LoVo (cell line): ENCODE measurements around the gene PCDH9.
"Not testable (repeated sequence)": the region's sequence is repeated elsewhere in the genome, so short reads cannot be mapped to it uniquely, and the experiment has no call there.

Experiments
- DNase-seq: peaks from one replicate; pipeline ENCODE4 v3.0.0-alpha.2; 2016; ENCODE audit warnings: low spot score

The PCDH9 gene

GRCh38 chr13:66659286-66659685, 570.9 kb downstream of the PCDH9 start:
- DNase-seq = no peak

GRCh38 chr13:66657165-66657881, 572.8 kb downstream of the PCDH9 start:
- peak; percentile 52 for DNase-seq

GRCh38 chr13:66655847-66656454, 574.2 kb downstream of the PCDH9 start:
- no peak for DNase-seq

DNA sequence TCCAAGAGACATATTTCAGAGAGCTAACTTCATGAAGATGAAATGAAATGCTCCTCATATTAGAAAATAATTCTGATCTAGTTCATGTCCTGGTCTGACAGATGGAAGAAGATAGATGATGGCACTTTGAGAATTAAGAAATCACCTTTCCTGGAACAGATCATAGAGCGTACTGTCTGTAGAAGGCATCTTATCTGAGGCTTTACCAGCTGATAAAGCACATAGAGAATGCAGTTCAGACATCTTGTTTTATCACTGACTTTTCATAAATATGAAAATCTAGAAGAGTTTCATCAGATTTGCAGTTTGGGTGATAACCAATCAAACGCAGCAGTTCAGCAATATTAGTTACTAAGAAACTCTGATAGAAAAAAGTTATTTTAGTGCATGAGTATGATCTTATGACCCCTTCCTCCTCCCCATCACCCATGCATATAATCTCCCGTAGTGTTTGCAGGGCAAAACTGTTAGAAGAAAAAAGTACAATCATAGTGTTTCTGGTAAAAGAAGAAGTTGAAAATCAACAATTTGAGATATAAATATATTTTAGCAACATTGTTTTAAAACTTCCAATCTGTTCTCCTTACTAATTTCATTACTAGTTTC, 585.2 kb downstream of the PCDH9 start:
- DNase-seq = no peak

GRCh38 chr13:66640231-66640630, 589.9 kb downstream of the PCDH9 start:
- DNase-seq = no peak

- DNase-seq = no peak
Measured at GRCh38 chr13:66639044-66639443, 591.1 kb downstream of the PCDH9 start.

DNA sequence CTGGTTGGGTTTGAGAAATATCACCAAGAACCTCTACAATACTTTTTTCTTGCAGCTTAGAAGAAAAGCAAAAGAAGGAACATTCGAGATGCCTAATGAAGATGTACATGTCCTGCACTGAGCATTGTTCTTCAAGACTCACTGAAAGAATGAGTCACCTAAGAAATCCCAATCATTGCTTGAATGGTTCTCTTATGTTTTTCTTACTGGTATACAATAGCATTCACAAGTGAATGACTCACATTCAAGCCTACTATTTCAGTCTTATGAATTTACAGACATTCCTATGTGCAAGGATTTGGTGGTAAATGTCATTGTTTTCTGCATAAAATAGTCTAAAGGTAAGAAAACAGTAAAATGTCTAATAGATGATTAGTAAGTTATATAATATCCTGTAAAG, 594.6 kb downstream of the PCDH9 start:
- no peak for DNase-seq

DNA sequence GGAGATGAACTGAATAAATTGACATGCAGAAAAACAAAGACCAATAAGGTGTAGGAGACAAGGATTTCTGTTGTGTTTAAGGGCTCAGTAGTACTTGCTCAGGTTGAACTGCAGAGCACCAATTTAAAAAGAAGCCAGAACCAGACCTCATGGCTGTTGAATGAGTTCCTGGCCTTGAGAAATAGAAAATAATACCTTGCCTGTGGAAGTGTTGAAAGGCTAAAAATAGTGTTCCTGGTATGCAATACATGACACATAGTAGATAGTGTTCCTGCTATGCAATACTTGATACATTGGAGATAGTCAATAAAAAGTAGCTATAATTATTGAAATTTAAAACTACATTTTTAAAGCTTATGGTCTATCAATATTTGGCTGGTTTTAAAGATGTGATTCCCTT, 595.8 kb downstream of the PCDH9 start:
- no peak for DNase-seq

DNA sequence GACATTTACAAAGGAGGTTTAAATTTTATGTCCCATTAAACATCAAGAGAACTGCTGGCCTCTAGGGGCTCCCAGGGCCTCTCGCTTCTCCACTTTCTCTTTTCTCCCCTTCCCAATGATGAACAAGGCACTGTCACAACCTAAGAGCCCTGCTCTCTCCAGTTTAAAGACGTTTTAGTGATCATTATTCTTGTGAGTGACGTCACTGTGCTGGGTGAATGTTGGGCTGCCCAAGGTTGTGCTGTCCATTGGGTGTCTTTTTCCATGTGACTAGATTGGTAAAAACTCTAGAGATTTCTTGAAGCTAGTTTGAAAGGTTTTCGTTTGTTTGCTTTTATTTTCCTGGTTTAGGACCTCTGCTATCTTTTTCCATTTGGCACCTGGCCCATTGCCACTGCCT, 602.6 kb downstream of the PCDH9 start:
- no peak for DNase-seq

- DNase-seq = no peak
Measured at GRCh38 chr13:66624302-66624701, 605.8 kb downstream of the PCDH9 start.

DNA sequence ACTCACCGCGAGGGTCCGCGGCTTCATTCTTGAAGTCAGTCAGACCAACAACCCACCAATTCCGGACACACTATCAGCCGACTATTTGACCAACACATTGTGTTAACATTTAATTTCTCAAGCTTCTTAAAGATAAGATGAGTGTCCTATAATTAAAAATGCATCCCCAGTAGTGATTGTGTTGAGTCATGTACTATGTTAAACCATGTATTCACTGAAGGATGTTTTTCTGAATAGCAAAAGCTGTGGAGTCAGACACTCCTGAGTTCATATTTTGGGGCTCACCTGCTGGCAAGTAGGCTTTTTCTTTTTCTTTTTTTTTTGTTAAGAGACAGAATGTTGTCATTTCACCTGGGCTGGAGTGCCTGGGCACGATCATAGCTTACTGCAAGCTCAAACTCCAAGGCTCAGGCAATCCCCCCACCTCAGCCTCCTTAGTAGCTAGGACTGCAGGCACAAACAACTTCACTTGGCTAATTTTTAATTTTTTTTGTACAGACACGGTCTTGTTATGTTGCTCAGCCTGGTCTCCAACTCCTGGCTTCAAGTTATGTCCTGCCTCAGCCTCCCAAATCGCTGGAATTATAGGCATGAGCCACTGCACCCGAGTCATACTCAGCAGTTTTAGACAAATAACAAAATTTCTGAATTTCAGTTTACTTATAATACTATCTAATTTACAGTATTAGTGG, 606.9 kb downstream of the PCDH9 start:
- DNase-seq = no peak

DNA sequence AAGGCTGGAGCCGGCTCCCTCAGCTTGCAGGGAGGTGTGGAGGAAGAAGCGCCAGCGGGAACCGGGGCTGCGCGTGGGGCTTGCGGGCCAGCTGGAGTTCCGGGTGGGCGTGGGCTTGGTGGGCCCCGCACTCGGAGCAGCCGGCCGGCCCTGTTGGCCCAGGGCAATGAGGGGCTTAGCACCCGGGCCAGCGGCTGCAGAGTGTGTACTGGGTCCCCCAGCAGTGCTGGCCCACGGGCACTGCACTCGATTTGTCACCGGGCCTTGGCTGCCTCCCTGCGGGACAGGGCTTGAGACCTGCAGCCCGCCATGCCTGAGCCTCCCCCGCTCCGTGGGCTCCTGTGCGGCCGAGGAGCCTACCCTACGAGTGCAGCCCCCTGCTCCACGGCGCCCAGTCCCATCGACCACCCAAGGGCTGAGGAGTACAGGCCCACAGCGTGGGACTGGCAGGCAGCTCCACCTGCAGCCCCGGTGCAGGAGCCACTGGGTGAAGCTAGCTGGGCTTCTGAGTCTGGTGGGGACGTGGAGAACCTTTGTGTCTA, 608.2 kb downstream of the PCDH9 start:
- DNase-seq = not testable (repeated sequence)

DNA sequence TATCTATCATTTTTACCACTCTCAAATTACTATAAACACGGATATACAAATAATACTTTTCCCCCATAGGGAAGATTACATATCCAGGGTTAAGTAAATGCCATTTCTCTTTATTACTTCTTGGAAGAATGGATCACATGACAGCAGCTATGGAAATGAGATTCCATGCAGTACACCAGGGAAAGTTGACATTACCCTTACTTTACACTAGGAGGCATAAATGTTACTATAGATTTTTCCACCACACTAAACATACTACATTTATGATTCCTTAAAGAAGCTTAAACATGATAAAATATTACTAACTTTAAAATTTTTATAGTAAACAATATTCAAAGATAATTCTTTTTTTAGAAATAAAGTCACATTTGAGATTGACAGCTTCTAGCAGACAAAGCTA, 611.4 kb downstream of the PCDH9 start:
- DNase-seq = no peak

- DNase-seq = no peak
Measured at GRCh38 chr13:66617786-66618185, 612.4 kb downstream of the PCDH9 start.

GRCh38 chr13:66612983-66613382, 617.2 kb downstream of the PCDH9 start:
- DNase-seq = no peak

DNA sequence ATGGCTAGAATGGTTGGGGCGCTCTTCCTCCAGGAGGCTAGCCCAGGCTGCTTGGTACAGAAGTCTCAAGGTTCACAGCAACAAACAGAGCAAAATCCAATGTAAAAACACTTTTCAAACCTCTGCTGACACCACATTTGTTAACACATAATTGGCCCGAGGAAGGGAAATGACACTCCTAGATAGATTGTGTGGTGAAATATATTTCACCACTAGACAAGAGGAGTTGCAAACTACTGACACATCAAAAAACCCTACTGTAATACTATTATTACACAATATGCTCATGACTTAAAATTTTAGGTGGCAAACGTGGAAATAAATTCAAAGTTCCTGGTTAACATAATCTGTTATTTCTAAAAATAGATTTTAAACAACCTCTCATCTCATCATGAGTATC, 643.6 kb downstream of the PCDH9 start:
- DNase-seq = no peak

GRCh38 chr13:66585669-66586203, 644.4 kb downstream of the PCDH9 start:
- DNase-seq = no peak

DNA sequence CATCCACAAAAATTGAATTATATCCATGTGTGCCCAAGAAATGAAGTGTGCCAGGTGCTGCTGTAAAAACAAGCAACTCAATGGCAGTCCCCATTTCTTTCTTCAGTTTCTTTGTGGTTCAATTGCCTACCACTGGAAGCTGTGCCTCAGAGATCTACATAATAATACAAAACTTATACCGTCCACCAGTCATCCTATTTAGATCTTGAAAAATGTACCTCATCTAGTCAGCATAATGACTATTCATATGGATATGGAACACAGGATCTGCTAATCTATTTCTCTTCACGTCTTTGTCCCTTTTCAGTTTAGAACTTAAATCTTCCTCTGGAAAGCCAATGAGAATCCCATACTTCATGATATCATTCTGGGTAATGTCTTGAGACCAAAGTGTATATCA, 648.5 kb downstream of the PCDH9 start:
- DNase-seq = no peak

DNA sequence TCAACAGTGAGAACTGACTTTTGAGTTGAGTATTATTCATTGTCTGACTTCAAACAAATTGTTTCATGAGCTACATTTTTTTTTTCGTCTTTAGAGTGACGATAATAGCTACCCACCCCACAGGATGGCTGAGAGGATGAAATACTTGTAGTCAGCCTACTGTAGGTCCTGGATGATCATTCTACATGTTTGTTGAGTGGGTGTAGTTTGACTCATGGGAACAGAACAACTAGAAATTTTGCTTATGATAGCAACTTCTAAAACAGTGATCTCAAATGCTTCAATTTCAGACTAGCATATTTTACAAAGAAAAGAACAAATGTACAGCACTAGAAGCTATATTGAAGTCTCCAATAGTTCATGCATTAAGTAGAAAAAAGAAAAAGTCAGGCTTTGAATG, 651.8 kb downstream of the PCDH9 start:
- no peak for DNase-seq

DNA sequence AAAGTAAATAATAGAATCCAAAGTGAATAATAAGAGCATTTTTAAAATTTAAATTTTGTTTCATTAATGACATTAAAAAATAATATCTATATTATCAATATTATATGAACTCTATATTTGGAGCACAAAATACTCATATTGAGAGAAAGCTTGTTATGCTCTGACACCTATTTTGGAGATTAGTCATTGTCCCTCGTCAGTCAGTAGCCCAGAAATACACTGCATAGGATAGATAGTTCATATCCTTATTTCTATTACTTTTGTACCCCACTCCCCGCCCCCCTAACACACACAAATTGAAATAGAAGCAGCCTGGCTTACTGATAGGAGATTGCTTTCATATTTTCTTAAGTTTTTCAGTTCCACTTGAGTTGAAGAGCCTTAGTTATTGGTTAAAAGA, 652.8 kb downstream of the PCDH9 start:
- DNase-seq = no peak

DNA sequence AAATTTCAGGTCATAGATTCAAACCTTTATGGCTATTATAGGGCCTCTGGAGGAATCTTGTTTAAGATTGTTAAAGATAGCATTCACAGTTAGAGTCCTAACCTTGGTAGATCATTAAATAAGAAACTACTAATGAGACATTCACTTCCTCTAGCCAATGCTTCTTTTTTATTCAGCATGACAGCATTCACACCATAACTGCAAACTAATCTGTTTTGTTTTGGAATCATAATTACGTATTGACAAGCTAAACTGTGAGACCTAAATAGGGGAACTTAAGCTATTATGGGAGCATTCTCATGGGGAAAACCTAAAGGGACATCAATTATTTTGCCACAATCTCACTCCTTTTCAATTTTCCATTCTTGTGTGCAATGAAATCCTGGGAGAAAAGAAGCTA, 653.8 kb downstream of the PCDH9 start:
- DNase-seq = no peak

GRCh38 chr13:66574606-66575005, 655.5 kb downstream of the PCDH9 start:
- DNase-seq = no peak
